H9 (cell line): ENCODE data around the gene WDR31. TPM values are rescaled to one million over a fixed set of nuclear protein-coding genes. Genes with fewer than 3 reads are reported as not detected.

Source experiments
- DNase-seq: peaks from one replicate; pipeline ENCODE4 v3.0.0-alpha.2; 2017
- H2AFZ ChIP-seq: one replicate; pipeline ENCODE4 v1.6.1; 2013; ENCODE audit warnings: mild to moderate bottlenecking, low read length, control low read depth, moderate library complexity
- H2AK5ac ChIP-seq: 2 replicates; pipeline ENCODE4 v1.6.1; 2013; ENCODE audit warnings: low read length, control low read depth, mixed read lengths; ENCODE audit not compliant: insufficient read length
- H2BK120ac ChIP-seq: one replicate; pipeline ENCODE4 v1.6.1; 2013; ENCODE audit warnings: low read depth, mild to moderate bottlenecking, low read length, control low read depth, inconsistent platforms; ENCODE audit not compliant: poor library complexity, severe bottlenecking
- H2BK12ac ChIP-seq: 2 replicates; pipeline ENCODE4 v1.6.1; 2013; ENCODE audit warnings: low read length, control low read depth, mixed read lengths, low read depth; ENCODE audit not compliant: insufficient read length
- H2BK15ac ChIP-seq: 2 replicates; pipeline ENCODE4 v1.6.1; 2013; ENCODE audit warnings: low read depth, low read length, control low read depth
- H2BK20ac ChIP-seq: one replicate; pipeline ENCODE4 v1.6.1; 2013; ENCODE audit warnings: low read depth, mild to moderate bottlenecking, low read length, control low read depth, inconsistent platforms; ENCODE audit not compliant: poor library complexity, severe bottlenecking
- H2BK5ac ChIP-seq: 2 replicates; pipeline ENCODE4 v1.6.1; 2013; ENCODE audit warnings: low read length, control low read depth, mixed read lengths; ENCODE audit not compliant: insufficient read length
- H3K14ac ChIP-seq: 2 replicates; pipeline ENCODE4 v1.6.1; 2013; ENCODE audit warnings: low read length, control low read depth; ENCODE audit not compliant: insufficient read depth
- H3K18ac ChIP-seq: 2 replicates; pipeline ENCODE4 v1.6.1; 2013; ENCODE audit warnings: low read depth, mild to moderate bottlenecking, mixed read lengths, low read length, control low read depth; ENCODE audit not compliant: insufficient read length
- H3K23ac ChIP-seq: 2 replicates; pipeline ENCODE4 v1.6.1; 2013; ENCODE audit warnings: low read length, control low read depth, mixed read lengths, low read depth; ENCODE audit not compliant: insufficient read length
- H3K23me2 ChIP-seq: 2 replicates; pipeline ENCODE4 v1.6.1; 2013; ENCODE audit warnings: low read depth, mild to moderate bottlenecking, mixed read lengths, low read length, control low read depth; ENCODE audit not compliant: insufficient read length, poor library complexity, severe bottlenecking
- H3K27ac ChIP-seq: 2 replicates; pipeline ENCODE4 v1.5.1; 2013; ENCODE audit warnings: low read length, control low read depth, mixed read lengths, low read depth; ENCODE audit not compliant: insufficient read length
- H3K27me3 ChIP-seq: 2 replicates; pipeline ENCODE4 v1.6.1; 2013; ENCODE audit warnings: low read length, control low read depth, inconsistent platforms; ENCODE audit not compliant: insufficient read depth
- H3K4ac ChIP-seq: 2 replicates; pipeline ENCODE4 v1.6.1; 2013; ENCODE audit warnings: low read depth, mild to moderate bottlenecking, control low read depth, inconsistent platforms, low read length, moderate library complexity
- H3K4me1 ChIP-seq: 2 replicates; pipeline ENCODE4 v1.6.1; 2013; ENCODE audit warnings: low read length, control low read depth, inconsistent platforms; ENCODE audit not compliant: insufficient read depth
- H3K4me2 ChIP-seq: 2 replicates; pipeline ENCODE4 v1.6.1; 2013; ENCODE audit warnings: low read length, control low read depth, mixed read lengths; ENCODE audit not compliant: insufficient read length, insufficient read depth
- H3K56ac ChIP-seq: 2 replicates; pipeline ENCODE4 v1.6.1; 2013; ENCODE audit warnings: low read depth, mild to moderate bottlenecking, mixed read lengths, low read length, control low read depth; ENCODE audit not compliant: insufficient read length
- H3K79me1 ChIP-seq: 2 replicates; pipeline ENCODE4 v1.6.1; 2013; ENCODE audit warnings: low read depth, mild to moderate bottlenecking, moderate library complexity, low read length, control low read depth, inconsistent platforms; ENCODE audit not compliant: insufficient read depth, poor library complexity, severe bottlenecking
- H3K79me2 ChIP-seq: 2 replicates; pipeline ENCODE4 v1.6.1; 2013; ENCODE audit warnings: low read length, control low read depth, inconsistent platforms; ENCODE audit not compliant: insufficient read depth
- H3K9ac ChIP-seq: 2 replicates; pipeline ENCODE4 v1.6.1; 2013; ENCODE audit warnings: low read length, control low read depth, mixed read lengths; ENCODE audit not compliant: insufficient read length; ENCODE audit errors: extremely low read depth
- H3K9me3 ChIP-seq: one replicate; pipeline ENCODE4 v1.6.1; 2013; ENCODE audit warnings: low read depth, low read length, inconsistent platforms; ENCODE audit not compliant: control insufficient read depth
- H3T11ph ChIP-seq: one replicate; pipeline ENCODE4 v1.6.1; 2013; ENCODE audit warnings: mild to moderate bottlenecking, low read length, control low read depth, inconsistent platforms
- H4K20me1 ChIP-seq: one replicate; pipeline ENCODE4 v1.6.1; 2013; ENCODE audit not compliant: control insufficient read depth, insufficient read length, insufficient read depth
- H4K5ac ChIP-seq: 2 replicates; pipeline ENCODE4 v1.6.1; 2013; ENCODE audit warnings: low read depth, mild to moderate bottlenecking, mixed read lengths, low read length, control low read depth; ENCODE audit not compliant: insufficient read length
- H4K8ac ChIP-seq: replicated peaks from 2 replicates; pipeline ENCODE4 v1.6.1; 2013; ENCODE audit warnings: low read length, control low read depth, mixed read lengths, low read depth; ENCODE audit not compliant: insufficient read length
- H4K91ac ChIP-seq: 2 replicates; pipeline ENCODE4 v1.6.1; 2013; ENCODE audit warnings: low read depth, mild to moderate bottlenecking, moderate library complexity, mixed read lengths, low read length, control low read depth; ENCODE audit not compliant: insufficient read length
- H3K27ac Mint-ChIP-seq, 3 experiments: 2 replicates in 2 of 3; 3 replicates in 1 of 3; pipeline ENCODE4 v1.8.0; 2020 to 2021; ENCODE audit warnings: mixed read lengths in 3 of 3, mild to moderate bottlenecking in 1 of 3, moderate library complexity in 1 of 3
- H3K27me3 Mint-ChIP-seq: 2 replicates; pipeline ENCODE4 v1.8.0; 2021; ENCODE audit warnings: low read depth, mild to moderate bottlenecking, moderate library complexity, mixed read lengths
- H3K36me3 Mint-ChIP-seq, 3 experiments: 2 replicates in 2 of 3; 3 replicates in 1 of 3; pipeline ENCODE4 v1.8.0; 2020 to 2021; ENCODE audit warnings: low read depth in 3 of 3, mixed read lengths in 3 of 3; ENCODE audit not compliant: insufficient read depth in 1 of 3
- H3K4me1 Mint-ChIP-seq, 2 experiments: 2 replicates each; pipeline ENCODE4 v1.8.0; 2020; ENCODE audit warnings: mixed read lengths in 2 of 2
- H3K4me3 Mint-ChIP-seq, 2 experiments: 2 replicates in 1 of 2; 3 replicates in 1 of 2; pipeline ENCODE4 v1.8.0; 2020 to 2021; ENCODE audit warnings: mild to moderate bottlenecking in 2 of 2, mixed read lengths in 2 of 2, moderate library complexity in 1 of 2
- H3K9me3 Mint-ChIP-seq, 2 experiments: 2 replicates in 1 of 2; 3 replicates in 1 of 2; pipeline ENCODE4 v1.8.0; 2020; ENCODE audit warnings: mild to moderate bottlenecking in 2 of 2, mixed read lengths in 2 of 2, moderate library complexity in 1 of 2
- CTCF ChIP-seq: fragments of 200-600 bp; sonication (generic); conservative IDR thresholded peaks from 3 replicates; pipeline ENCODE4 v1.8.0; 2021; ENCODE audit warnings: antibody characterized with exemption, mild to moderate bottlenecking
- WGBS: extraction: QIAGEN DNeasy Blood & Tissue Kit; methylation state at CpG from one replicate; pipeline ENCODE4 v1.1.7; 2013; ENCODE audit warnings: missing lambda C conversion rate, low lambda C conversion rate, mixed read lengths; ENCODE audit not compliant: insufficient read length; ENCODE audit errors: extremely low coverage; 5-methylcytosine and 5-hydroxymethylcytosine counted together
- total RNA-seq: library from RNA; stranded (reverse); gene quantifications from 2 replicates; pipeline ENCODE4 v1.2.1, GENCODE V29; 2021

WDR31 gene
- total RNA-seq, 1 experiment from 2014 or later, result 0.72 TPM

- Histone ChIP-seq H3K79me2 (no peaks in the 10 kb centered on the region), H2BK20ac (no peak within 1 kb of the TSS), H3K23me2 (no peaks in the 10 kb centered on the region), H2AK5ac (no peak within 1 kb of the TSS), H3K18ac (no peak within 1 kb of the TSS), H3K4me1 (no peaks in the 10 kb centered on the region), H3K27ac (no peak within 1 kb of the TSS), H2BK12ac (no peak within 1 kb of the TSS), H3K4ac (no peak within 1 kb of the TSS), H3K27me3 (no peaks in the 10 kb centered on the region), H4K91ac (no peak within 1 kb of the TSS), H3K9ac (no peak within 1 kb of the TSS), H4K20me1 (no peaks in the 10 kb centered on the region), H2BK15ac (no peak within 1 kb of the TSS), H2BK120ac (no peak within 1 kb of the TSS), H3T11ph (no peak within 1 kb of the TSS), H3K14ac (no peak within 1 kb of the TSS), H3K9me3 (no peaks in the 10 kb centered on the region), H4K8ac (no peak within 1 kb of the TSS), H3K79me1 (no peaks in the 10 kb centered on the region), H3K56ac (no peak within 1 kb of the TSS), H3K4me2 (no peak within 1 kb of the TSS), H3K23ac (no peak within 1 kb of the TSS), H4K5ac (no peak within 1 kb of the TSS), H2BK5ac (no peak within 1 kb of the TSS), H2AFZ (no peak within 1 kb of the TSS)
- peaks cover 13 to 16% of the 10 kb centered on the region in 2 experiments for H3K4me1 Mint-ChIP-seq
- no peak within 1 kb of the TSS for H3K4me3 Mint-ChIP-seq
- TF ChIP-seq CTCF, result no peak
- peak; percentile 36 for DNase-seq
- no CpG with 5 or more reads among the region's 25 CpGs for WGBS
- H3K36me3 Mint-ChIP-seq, result no peaks in the 10 kb centered on the region
- no peaks in the 10 kb centered on the region; the same call in 1 of the 2 replicates for H3K27me3 Mint-ChIP-seq
- no peaks in the 10 kb centered on the region for H3K9me3 Mint-ChIP-seq
- peak within 1 kb of the TSS in 1 of 3 experiments; percentile 51; a peak in 1 of 7 replicates for H3K27ac Mint-ChIP-seq
Measured at GRCh38 chr9:113302792-113303418, 37.2 kb downstream of the WDR31 start, which contains the start of gene RNF183. TSS of gene RNF183 (minus strand) at chr9:113303376. CDS start at chr9:113298184, 5,192 bp downstream.
